HT1080 (cell line): Measurements from ENCODE around the gene PTPRA. TPM values are rescaled to one million over a fixed set of nuclear protein-coding genes. Genes with fewer than 3 reads are reported as not detected.
"Not testable (repeated sequence)": the region's sequence is repeated elsewhere in the genome, so short reads cannot be mapped to it uniquely, and the experiment has no call there.

Source experiments
- DNase-seq: peaks from one replicate; pipeline ENCODE4 v3.0.0-alpha.2; 2015; ENCODE audit warnings: low read depth
- total RNA-seq: library from RNA; depleted of rRNA; stranded (reverse); fragments of >200 nt; shearing (Covaris generic); gene quantifications from 2 replicates; pipeline ENCODE4 v1.2.3, GENCODE V29; 2014

The PTPRA gene
- total RNA-seq, 1 experiment from 2014 or later: 36.5 TPM

GRCh38 chr20:2887715-2888114 lies 14.4 kb downstream of the PTPRA start:
- DNase-seq: no peak

GRCh38 chr20:2888224-2888955 lies 15.1 kb downstream of the PTPRA start:
- DNase-seq: no peak

- DNase-seq: no peak
Measured at GRCh38 chr20:2889209-2889608, 15.9 kb downstream of the PTPRA start.

- DNase-seq: no peak
Measured at GRCh38 chr20:2889797-2890196, 16.5 kb downstream of the PTPRA start.

- DNase-seq: peak; percentile 66
Measured at GRCh38 chr20:2890742-2891141, 17.5 kb downstream of the PTPRA start.

- DNase-seq: no peak
Measured at GRCh38 chr20:2891343-2891742, 18.1 kb downstream of the PTPRA start.

GRCh38 chr20:2892376-2892775 lies 19.1 kb downstream of the PTPRA start:
- no peak for DNase-seq

- DNase-seq: no peak
Measured at GRCh38 chr20:2894221-2894620, 20.9 kb downstream of the PTPRA start.

- DNase-seq: not testable (repeated sequence)
Measured at GRCh38 chr20:2895154-2895553, 21.9 kb downstream of the PTPRA start.

GRCh38 chr20:2899243-2899642 lies 26.0 kb downstream of the PTPRA start:
- no peak for DNase-seq

GRCh38 chr20:2900845-2901592 lies 27.7 kb downstream of the PTPRA start:
- no peak for DNase-seq

GRCh38 chr20:2902291-2902690 lies 29.0 kb downstream of the PTPRA start:
- DNase-seq: no peak

GRCh38 chr20:2902818-2903217 lies 29.5 kb downstream of the PTPRA start:
- DNase-seq: no peak

GRCh38 chr20:2903686-2904085 lies 30.4 kb downstream of the PTPRA start:
- no peak for DNase-seq

- DNase-seq: no peak
Measured at GRCh38 chr20:2907519-2907918, 34.2 kb downstream of the PTPRA start.

- no peak for DNase-seq
Measured at GRCh38 chr20:2909953-2910352, 36.7 kb downstream of the PTPRA start.

GRCh38 chr20:2911200-2911599 lies 37.9 kb downstream of the PTPRA start:
- DNase-seq: no peak

- DNase-seq: no peak
Measured at GRCh38 chr20:2914160-2914559, 40.9 kb downstream of the PTPRA start.

- DNase-seq: no peak
Measured at GRCh38 chr20:2917266-2917665, 44.0 kb downstream of the PTPRA start.

- no peak for DNase-seq
Measured at GRCh38 chr20:2918096-2919049, 45.1 kb downstream of the PTPRA start.

- no peak for DNase-seq
Measured at GRCh38 chr20:2919518-2920245, 46.4 kb downstream of the PTPRA start.
